ENCODE data around the gene PSMG4. TPM values are rescaled to one million over a fixed set of nuclear protein-coding genes. Genes with fewer than 3 reads are reported as not detected.

The PSMG4 gene
- total and polyA plus RNA-seq, 2 donors (not counting 3 experiments of a cell fraction or from before 2014, with no cell fraction given): 31.4 to 46.0 TPM

DNA sequence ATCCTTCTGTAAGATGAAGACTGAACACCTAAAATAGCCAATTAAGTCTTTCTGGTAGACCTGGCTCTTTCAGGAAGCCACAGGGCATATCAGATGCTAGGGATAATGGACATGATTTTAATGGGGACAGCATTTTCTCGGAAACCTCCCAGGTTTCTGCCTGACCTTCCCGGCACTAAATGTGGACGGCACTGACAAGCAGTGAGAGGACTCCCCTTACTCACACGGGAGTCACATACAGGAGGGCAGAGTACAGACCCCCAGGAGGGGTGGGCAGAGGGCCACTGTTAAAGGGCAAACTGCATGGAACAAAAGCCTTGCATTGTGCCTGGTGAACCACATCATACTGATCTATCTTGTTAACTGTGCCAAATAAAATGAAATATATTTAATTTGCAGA is 19.9 kb downstream of the PSMG4 start:
- intact Hi-C loops (cut with micrococcal nuclease) (loop anchor here (1.0 to 5.0 kb wide), 9 partner anchors 133 to 730 kb away; no protein-coding TSS in a partner anchor), dilution Hi-C loops (cut with MboI; ENCODE audit: extremely low pct_ligation_motif_present, low sequenced_read_pairs) (loop anchor here (25.0 kb wide), 1 partner anchor 709 kb away; no protein-coding TSS in a partner anchor)
- no peak for FAIRE-seq
- H3K9ac ChIP-seq (replicated peaks; ENCODE audit: extremely low read depth, insufficient read depth, low read length): no peak overlapping the region
- peaks cover 27% of the 10 kb centered on the region for H3K4me1 ChIP-seq (ENCODE audit: control insufficient read depth, extremely low read depth, insufficient read depth, low read length)
- H3K27me3 ChIP-seq (ENCODE audit: control insufficient read depth in 2 of 2, insufficient read depth in 2 of 2, low read length in 2 of 2): no peaks in the 10 kb centered on the region
- H3K9me1 ChIP-seq (replicated peaks; ENCODE audit: control insufficient read depth, extremely low read depth, insufficient read depth, low read length): no peaks in the 10 kb centered on the region
- no peak overlapping the region for H3K4me3 ChIP-seq (replicated peaks in 1 of 3; ENCODE audit: insufficient read depth in 1 of 3, low read depth in 1 of 3, low read length in 3 of 3)
- H2AFZ ChIP-seq (ENCODE audit: low read depth, low read length): no peak overlapping the region
- no peaks in the 10 kb centered on the region for H4K20me1 ChIP-seq (replicated peaks; ENCODE audit: control insufficient read depth, extremely low read depth, insufficient read depth, low read length)
- no peak overlapping the region for H3K4me2 ChIP-seq (ENCODE audit: insufficient read depth, low read length)
- peaks cover 0 to 3% of the 10 kb centered on the region in 2 experiments for H3K36me3 ChIP-seq (ENCODE audit: control insufficient read depth in 2 of 2, extremely low read depth in 1 of 2, insufficient read depth in 2 of 2, low read length in 2 of 2)
- POLR2A ChIA-PET: no interaction called here
- H3K79me2 ChIP-seq (ENCODE audit: control insufficient read depth, insufficient read depth, low read length): no peaks in the 10 kb centered on the region
- no TSS peak for BruUV-seq (replicated peaks)
- no peak for DNase-seq (ENCODE audit: low read depth, low spot score)
- no peaks in the 10 kb centered on the region for H3K9me3 ChIP-seq (replicated peaks; ENCODE audit: control insufficient read depth, insufficient read depth, low read length)
- TF ChIP-seq POLR2A (IDR thresholded peaks at IDR 0.05; ENCODE audit: low read depth, low read length): no peak
- TF ChIP-seq, protein P1, sequence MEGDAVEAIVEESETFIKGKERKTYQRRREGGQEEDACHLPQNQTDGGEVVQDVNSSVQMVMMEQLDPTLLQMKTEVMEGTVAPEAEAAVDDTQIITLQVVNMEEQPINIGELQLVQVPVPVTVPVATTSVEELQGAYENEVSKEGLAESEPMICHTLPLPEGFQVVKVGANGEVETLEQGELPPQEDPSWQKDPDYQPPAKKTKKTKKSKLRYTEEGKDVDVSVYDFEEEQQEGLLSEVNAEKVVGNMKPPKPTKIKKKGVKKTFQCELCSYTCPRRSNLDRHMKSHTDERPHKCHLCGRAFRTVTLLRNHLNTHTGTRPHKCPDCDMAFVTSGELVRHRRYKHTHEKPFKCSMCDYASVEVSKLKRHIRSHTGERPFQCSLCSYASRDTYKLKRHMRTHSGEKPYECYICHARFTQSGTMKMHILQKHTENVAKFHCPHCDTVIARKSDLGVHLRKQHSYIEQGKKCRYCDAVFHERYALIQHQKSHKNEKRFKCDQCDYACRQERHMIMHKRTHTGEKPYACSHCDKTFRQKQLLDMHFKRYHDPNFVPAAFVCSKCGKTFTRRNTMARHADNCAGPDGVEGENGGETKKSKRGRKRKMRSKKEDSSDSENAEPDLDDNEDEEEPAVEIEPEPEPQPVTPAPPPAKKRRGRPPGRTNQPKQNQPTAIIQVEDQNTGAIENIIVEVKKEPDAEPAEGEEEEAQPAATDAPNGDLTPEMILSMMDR (IDR thresholded peaks at IDR 0.05; ENCODE audit: extremely low read depth in 1 of 2, insufficient read depth in 1 of 2, low read depth in 1 of 2, low read length in 2 of 2): no peak
- TF ChIP-seq MAX (IDR thresholded peaks at IDR 0.05; ENCODE audit: insufficient read depth, insufficient read length): no peak
- TF ChIP-seq FOS (IDR thresholded peaks at IDR 0.05; ENCODE audit: borderline replicate concordance, insufficient read depth, low read length): no peak
- TF ChIP-seq GATA2 (IDR thresholded peaks at IDR 0.05; ENCODE audit: insufficient read depth, insufficient read length, low read depth, low read length): no peak
- no peak for TF ChIP-seq JUN (IDR thresholded peaks at IDR 0.05; ENCODE audit: borderline replicate concordance, insufficient read depth, insufficient read length, low read depth)
- CTCF ChIA-PET: no interaction called here
- H3K27ac ChIP-seq (ENCODE audit: insufficient read depth, low read depth, low read length): no peak overlapping the region
